ENCODE data around the gene ANKH. TPM values are rescaled to one million over a fixed set of nuclear protein-coding genes. Genes with fewer than 3 reads are reported as not detected.

The ANKH gene
- polyA plus RNA-seq, 1 donor, result 85.6 TPM

DNA sequence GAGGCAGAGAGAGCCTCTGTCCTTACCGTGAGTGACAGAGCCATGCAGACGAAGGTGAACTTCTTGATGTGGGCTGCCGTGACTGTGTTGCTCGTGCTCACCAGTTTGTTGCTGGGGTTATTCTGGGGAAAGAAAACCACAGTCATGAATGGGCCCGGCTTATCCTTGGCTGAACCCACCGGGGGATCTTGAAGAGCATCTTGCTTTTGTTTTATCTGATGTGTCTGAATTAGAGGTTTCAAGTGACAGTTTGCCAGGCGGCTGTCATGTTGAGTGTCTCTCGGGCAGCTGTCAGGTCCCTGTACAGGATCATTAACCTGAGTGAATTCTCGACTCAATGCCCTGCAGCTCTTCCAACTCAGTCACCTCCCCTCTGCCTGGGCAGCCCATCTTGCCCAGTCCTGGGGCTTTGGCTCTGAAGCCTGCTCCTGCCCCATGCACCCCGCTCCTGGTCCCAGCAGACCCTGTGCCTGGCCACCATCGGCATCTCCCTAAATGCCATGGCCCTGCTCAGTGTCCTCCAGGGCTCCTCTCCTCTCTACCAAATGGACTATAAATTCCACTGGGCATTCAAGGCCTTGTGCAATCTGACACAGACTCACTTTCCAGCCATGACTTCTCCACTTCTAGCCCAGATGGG, 129.7 kb downstream of the ANKH start:
- Histone ChIP-seq H3K36me3 (ENCODE audit: control insufficient read depth, insufficient read depth, low read length) (peaks cover 76% of the 10 kb centered on the region), H3K27ac (ENCODE audit: low read length) (no peak overlapping the region), H3K4me3 (ENCODE audit: low read length) (no peak overlapping the region), H3K27me3 (ENCODE audit: control insufficient read depth, insufficient read depth, low read length) (no peaks in the 10 kb centered on the region), H3K9me3 (ENCODE audit: control insufficient read depth, low read depth, low read length) (no peaks in the 10 kb centered on the region), H3K4me1 (ENCODE audit: control insufficient read depth, insufficient read depth, low read length) (no peaks in the 10 kb centered on the region)
- WGBS (ENCODE audit: insufficient coverage, low lambda C conversion rate), result no CpG with 5 or more reads among the region's 11 CpGs
- DNase-seq, result no peak

DNA sequence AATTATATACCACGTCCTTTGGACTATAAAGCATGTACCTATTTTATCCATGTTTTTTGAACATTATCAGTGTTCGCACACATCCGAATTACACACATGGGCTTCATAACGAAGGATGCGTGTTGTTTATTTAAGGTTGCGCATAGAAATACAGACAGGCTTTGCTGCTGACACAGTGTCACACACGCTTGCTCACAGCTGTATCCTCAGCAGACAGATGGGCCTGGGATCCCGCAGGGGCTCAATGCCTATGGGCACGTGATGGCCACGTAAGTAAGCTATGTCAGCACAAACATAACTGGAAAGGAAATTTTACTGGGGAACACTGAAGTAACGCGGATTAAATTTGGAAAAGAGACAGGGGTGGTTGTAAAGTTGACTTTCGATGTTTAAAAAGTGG, 130.4 kb downstream of the ANKH start:
- no peak overlapping the region for H3K4me3 ChIP-seq (ENCODE audit: low read length)
- WGBS (ENCODE audit: insufficient coverage, low lambda C conversion rate), result 100% methylated on average over 4 of the region's 13 CpGs
- no peaks in the 10 kb centered on the region for H3K4me1 ChIP-seq (ENCODE audit: control insufficient read depth, insufficient read depth, low read length)
- DNase-seq, result no peak
- H3K36me3 ChIP-seq (ENCODE audit: control insufficient read depth, insufficient read depth, low read length), result peaks cover 79% of the 10 kb centered on the region
- H3K27me3 ChIP-seq (ENCODE audit: control insufficient read depth, insufficient read depth, low read length), result no peaks in the 10 kb centered on the region
- H3K27ac ChIP-seq (ENCODE audit: low read length), result no peak overlapping the region
- no peaks in the 10 kb centered on the region for H3K9me3 ChIP-seq (ENCODE audit: control insufficient read depth, low read depth, low read length)

DNA sequence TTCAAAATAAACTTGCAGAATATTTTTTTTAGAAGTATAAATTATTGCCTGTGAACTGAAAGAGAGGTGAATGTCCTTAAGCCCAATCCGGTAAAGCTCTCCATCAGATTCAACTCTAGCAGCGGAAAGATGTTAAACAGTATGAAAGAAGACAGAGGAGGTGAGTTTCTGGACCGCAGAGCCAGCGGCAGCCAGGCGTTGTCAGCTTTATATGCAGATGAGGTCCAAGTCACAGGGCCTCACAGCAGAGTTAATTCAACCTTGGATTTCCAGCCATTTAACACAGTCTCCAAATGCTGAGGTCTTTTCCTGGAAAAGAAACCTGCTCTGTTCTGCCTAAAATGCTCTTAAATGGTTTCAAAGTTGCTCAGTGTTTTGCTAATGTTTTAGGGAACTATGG, 131.6 kb downstream of the ANKH start:
- Histone ChIP-seq H3K27ac (ENCODE audit: low read length) (no peak overlapping the region), H3K9me3 (ENCODE audit: control insufficient read depth, low read depth, low read length) (no peaks in the 10 kb centered on the region), H3K4me3 (ENCODE audit: low read length) (no peak overlapping the region), H3K4me1 (ENCODE audit: control insufficient read depth, insufficient read depth, low read length) (no peaks in the 10 kb centered on the region), H3K36me3 (ENCODE audit: control insufficient read depth, insufficient read depth, low read length) (peaks cover 70% of the 10 kb centered on the region), H3K27me3 (ENCODE audit: control insufficient read depth, insufficient read depth, low read length) (no peaks in the 10 kb centered on the region)
- WGBS (ENCODE audit: insufficient coverage, low lambda C conversion rate), result no CpG with 5 or more reads among the region's 5 CpGs
- no peak for DNase-seq

DNA sequence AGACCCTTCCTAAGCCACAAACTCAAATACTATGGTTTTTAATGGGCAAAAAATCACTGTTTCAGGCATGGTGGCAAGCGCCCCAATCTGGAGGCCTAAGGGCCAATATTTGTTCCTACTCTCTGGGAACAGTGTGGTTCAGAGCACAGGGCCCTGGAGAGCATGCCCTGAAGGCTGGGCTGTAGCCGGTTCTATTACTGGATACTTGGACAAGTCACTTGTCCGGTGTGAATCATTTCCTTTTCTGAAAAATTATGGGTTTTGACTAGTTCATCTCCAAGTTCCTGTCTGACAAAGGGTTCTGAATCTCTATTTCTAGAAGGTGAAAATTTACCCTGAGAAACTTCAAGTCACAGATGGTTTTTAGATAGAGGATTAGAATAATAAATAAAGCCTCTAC, 132.0 kb downstream of the ANKH start:
- H3K9me3 ChIP-seq (ENCODE audit: control insufficient read depth, low read depth, low read length), result no peaks in the 10 kb centered on the region
- peaks cover 68% of the 10 kb centered on the region for H3K36me3 ChIP-seq (ENCODE audit: control insufficient read depth, insufficient read depth, low read length)
- no peaks in the 10 kb centered on the region for H3K4me1 ChIP-seq (ENCODE audit: control insufficient read depth, insufficient read depth, low read length)
- no peak overlapping the region for H3K4me3 ChIP-seq (ENCODE audit: low read length)
- no peak for DNase-seq
- WGBS (ENCODE audit: insufficient coverage, low lambda C conversion rate), result 100% methylated on average over 2 of the region's 3 CpGs
- H3K27me3 ChIP-seq (ENCODE audit: control insufficient read depth, insufficient read depth, low read length), result no peaks in the 10 kb centered on the region
- no peak overlapping the region for H3K27ac ChIP-seq (ENCODE audit: low read length)

DNA sequence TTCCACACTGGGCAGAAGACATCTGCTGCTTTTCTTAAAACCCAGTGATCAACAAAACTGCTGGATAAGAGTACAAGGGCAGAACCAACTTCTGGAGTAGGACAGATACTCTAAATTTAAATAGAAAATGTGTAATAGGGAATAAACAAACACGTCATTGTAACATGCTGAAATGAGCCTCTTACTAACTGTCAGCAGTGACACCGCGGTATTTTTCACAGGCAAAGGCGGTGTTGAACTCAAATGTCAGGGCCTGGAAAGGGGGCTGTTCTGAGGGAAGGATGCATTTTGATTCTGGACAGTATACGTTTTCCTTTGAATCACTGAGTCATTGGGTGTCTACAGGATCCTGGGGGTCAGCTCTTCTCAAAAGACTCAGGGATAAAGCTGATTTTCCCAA, 133.5 kb downstream of the ANKH start:
- Histone ChIP-seq H3K27me3 (ENCODE audit: control insufficient read depth, insufficient read depth, low read length) (no peaks in the 10 kb centered on the region), H3K27ac (ENCODE audit: low read length) (no peak overlapping the region), H3K4me1 (ENCODE audit: control insufficient read depth, insufficient read depth, low read length) (no peaks in the 10 kb centered on the region), H3K36me3 (ENCODE audit: control insufficient read depth, insufficient read depth, low read length) (peaks cover 61% of the 10 kb centered on the region), H3K4me3 (ENCODE audit: low read length) (no peak overlapping the region), H3K9me3 (ENCODE audit: control insufficient read depth, low read depth, low read length) (no peaks in the 10 kb centered on the region)
- 90% methylated on average over 2 of the region's 5 CpGs for WGBS (ENCODE audit: insufficient coverage, low lambda C conversion rate)
- no peak for DNase-seq

DNA sequence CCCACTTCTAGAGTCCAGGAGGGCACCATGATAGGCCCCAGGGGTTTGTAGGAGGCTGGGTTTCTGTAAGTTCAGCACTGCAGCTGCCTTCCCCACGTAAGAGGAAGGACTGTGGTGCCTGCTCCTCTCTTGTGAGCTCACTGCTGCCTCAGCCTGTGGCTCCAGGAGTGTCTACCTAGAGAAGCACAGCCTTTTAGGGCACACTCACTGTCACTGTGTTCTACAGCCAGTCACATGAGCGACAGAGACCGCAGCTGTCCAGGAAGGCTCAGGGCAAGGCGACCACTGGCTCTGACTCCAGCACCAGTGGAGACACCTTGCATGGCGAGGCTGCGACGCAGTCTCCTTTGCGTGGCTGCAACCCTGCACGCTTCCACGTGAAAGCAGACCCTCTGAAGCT, 134.3 kb downstream of the ANKH start:
- no CpG with 5 or more reads among the region's 10 CpGs for WGBS (ENCODE audit: insufficient coverage, low lambda C conversion rate)
- Histone ChIP-seq H3K27me3 (ENCODE audit: control insufficient read depth, insufficient read depth, low read length) (no peaks in the 10 kb centered on the region), H3K36me3 (ENCODE audit: control insufficient read depth, insufficient read depth, low read length) (peaks cover 61% of the 10 kb centered on the region), H3K4me1 (ENCODE audit: control insufficient read depth, insufficient read depth, low read length) (no peaks in the 10 kb centered on the region), H3K9me3 (ENCODE audit: control insufficient read depth, low read depth, low read length) (no peaks in the 10 kb centered on the region), H3K4me3 (ENCODE audit: low read length) (no peak overlapping the region), H3K27ac (ENCODE audit: low read length) (no peak overlapping the region)
- DNase-seq, result no peak

DNA sequence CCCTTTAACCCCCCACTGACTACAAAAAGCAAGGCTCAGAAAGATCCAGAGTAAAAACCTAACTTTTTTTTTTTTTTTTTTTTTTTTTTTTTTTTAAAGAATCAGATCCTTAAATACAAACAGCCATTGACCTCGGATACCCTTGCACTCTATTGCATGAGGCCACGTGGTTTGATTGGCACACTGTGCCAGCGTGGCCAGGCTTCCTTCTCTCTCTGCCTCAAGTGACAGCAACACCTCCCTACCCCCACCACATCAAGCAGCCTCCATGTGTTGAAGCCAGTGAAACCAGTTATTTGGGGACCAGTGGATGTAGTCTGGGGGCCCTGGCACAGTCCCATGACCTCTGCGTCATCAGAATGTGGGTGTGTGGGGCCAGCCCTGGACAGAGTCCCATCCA, 135.6 kb downstream of the ANKH start:
- no peak overlapping the region for H3K4me3 ChIP-seq (ENCODE audit: low read length)
- WGBS (ENCODE audit: insufficient coverage, low lambda C conversion rate), result no CpG with 5 or more reads among the region's 4 CpGs
- peaks cover 59% of the 10 kb centered on the region for H3K36me3 ChIP-seq (ENCODE audit: control insufficient read depth, insufficient read depth, low read length)
- DNase-seq, result no peak
- H3K9me3 ChIP-seq (ENCODE audit: control insufficient read depth, low read depth, low read length), result no peaks in the 10 kb centered on the region
- no peaks in the 10 kb centered on the region for H3K27me3 ChIP-seq (ENCODE audit: control insufficient read depth, insufficient read depth, low read length)
- no peak overlapping the region for H3K27ac ChIP-seq (ENCODE audit: low read length)
- no peaks in the 10 kb centered on the region for H3K4me1 ChIP-seq (ENCODE audit: control insufficient read depth, insufficient read depth, low read length)

DNA sequence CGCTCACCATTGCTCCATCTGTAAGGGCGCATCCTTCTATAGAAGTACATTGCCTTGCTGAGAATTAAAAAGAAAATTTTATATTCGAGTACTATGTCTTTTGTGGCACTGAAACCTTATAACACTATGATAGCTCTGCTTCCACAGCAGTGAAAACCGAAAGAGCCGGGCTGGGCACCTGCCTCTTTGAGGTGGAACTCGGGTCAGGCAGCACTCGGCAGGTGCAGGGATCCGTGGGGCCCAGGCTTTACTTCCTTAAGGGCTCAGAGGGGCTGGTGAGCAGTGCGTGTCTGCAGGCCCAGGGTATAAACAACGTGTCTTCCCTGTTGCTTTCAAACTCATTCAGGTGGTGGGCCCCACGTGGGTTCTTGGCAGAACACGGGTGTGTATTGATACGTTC, 137.2 kb downstream of the ANKH start:
- Histone ChIP-seq H3K27me3 (ENCODE audit: control insufficient read depth, insufficient read depth, low read length) (no peaks in the 10 kb centered on the region), H3K4me3 (ENCODE audit: low read length) (no peak overlapping the region), H3K9me3 (ENCODE audit: control insufficient read depth, low read depth, low read length) (no peaks in the 10 kb centered on the region), H3K4me1 (ENCODE audit: control insufficient read depth, insufficient read depth, low read length) (no peaks in the 10 kb centered on the region), H3K36me3 (ENCODE audit: control insufficient read depth, insufficient read depth, low read length) (peaks cover 63% of the 10 kb centered on the region), H3K27ac (ENCODE audit: low read length) (no peak overlapping the region)
- no peak for DNase-seq
- WGBS (ENCODE audit: insufficient coverage, low lambda C conversion rate), result 72% methylated on average over 2 of the region's 13 CpGs

DNA sequence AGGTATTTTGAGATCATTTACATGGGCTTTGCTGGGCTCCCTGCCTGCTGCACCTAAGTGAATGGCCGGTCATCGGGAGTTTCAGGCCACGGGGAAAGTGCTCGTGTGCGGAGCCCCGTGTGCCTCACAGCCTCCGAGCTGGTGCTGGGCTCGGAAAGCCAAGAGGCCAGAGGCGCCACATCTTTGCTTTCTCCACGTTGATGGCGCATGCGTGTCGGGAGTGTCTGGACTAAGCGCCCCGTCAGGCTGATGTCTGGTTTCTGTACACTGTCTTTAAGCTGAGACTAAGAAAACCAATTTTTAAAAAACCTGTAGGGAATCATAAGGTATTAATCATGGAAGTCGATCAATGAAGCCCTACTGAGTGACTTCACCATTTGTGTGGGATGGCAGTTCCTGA, 137.9 kb downstream of the ANKH start:
- 80% methylated on average over 1 of the region's 16 CpGs for WGBS (ENCODE audit: insufficient coverage, low lambda C conversion rate)
- no peak overlapping the region for H3K27ac ChIP-seq (ENCODE audit: low read length)
- H3K36me3 ChIP-seq (ENCODE audit: control insufficient read depth, insufficient read depth, low read length), result peaks cover 61% of the 10 kb centered on the region
- peaks cover 4% of the 10 kb centered on the region for H3K4me1 ChIP-seq (ENCODE audit: control insufficient read depth, insufficient read depth, low read length)
- no peaks in the 10 kb centered on the region for H3K9me3 ChIP-seq (ENCODE audit: control insufficient read depth, low read depth, low read length)
- DNase-seq, result no peak
- no peaks in the 10 kb centered on the region for H3K27me3 ChIP-seq (ENCODE audit: control insufficient read depth, insufficient read depth, low read length)
- no peak overlapping the region for H3K4me3 ChIP-seq (ENCODE audit: low read length)

DNA sequence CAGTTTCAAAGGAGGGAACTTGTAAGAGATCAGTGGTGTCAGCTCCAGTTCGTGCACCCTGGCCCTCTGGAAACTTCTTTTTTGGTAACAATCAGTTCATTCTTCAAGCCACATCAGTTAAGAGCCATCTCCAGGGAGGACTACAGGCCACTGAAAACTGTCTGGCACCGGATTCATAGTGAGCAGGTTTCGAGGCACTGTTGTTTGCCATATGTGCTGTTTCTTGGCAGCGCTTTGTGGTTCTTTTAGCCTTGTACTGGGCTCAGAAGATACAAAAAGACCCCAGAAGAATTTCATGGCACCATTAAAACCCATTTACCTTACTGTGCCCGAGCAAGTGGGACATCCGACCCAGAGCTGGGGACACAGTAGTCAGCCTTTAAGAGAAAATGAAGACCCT, 138.6 kb downstream of the ANKH start:
- peaks cover 55% of the 10 kb centered on the region for H3K36me3 ChIP-seq (ENCODE audit: control insufficient read depth, insufficient read depth, low read length)
- H3K4me1 ChIP-seq (ENCODE audit: control insufficient read depth, insufficient read depth, low read length), result peaks cover 9% of the 10 kb centered on the region
- DNase-seq, result no peak
- no peak overlapping the region for H3K27ac ChIP-seq (ENCODE audit: low read length)
- no peaks in the 10 kb centered on the region for H3K27me3 ChIP-seq (ENCODE audit: control insufficient read depth, insufficient read depth, low read length)
- no peaks in the 10 kb centered on the region for H3K9me3 ChIP-seq (ENCODE audit: control insufficient read depth, low read depth, low read length)
- no peak overlapping the region for H3K4me3 ChIP-seq (ENCODE audit: low read length)
- WGBS (ENCODE audit: insufficient coverage, low lambda C conversion rate), result no CpG with 5 or more reads among the region's 6 CpGs

DNA sequence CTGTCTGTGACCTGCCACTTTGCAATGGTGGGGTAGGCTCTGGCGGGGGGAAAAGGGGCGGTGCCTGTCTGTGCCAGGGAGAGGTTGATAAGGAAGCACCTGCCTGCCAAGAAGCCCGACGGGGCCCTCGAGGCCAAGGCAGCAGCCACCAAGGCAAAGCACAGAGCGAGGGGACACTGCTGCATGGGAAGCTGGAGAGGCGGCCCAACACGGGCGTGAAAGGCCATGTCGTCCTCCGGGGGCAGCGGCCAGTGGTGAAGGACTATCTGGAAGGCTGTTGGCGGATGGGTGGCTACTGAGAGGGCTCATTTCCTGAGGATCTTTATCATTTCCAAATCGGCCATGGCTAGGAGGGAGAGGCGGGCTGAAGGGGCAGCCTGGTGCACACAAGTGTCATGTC, 140.7 kb downstream of the ANKH start:
- peaks cover 50% of the 10 kb centered on the region for H3K36me3 ChIP-seq (ENCODE audit: control insufficient read depth, insufficient read depth, low read length)

More for the DNA sequence above, 140.7 kb downstream of the ANKH start:
- H3K4me3 ChIP-seq (ENCODE audit: low read length), result no peak overlapping the region
- H3K27ac ChIP-seq (ENCODE audit: low read length), result no peak overlapping the region
- WGBS (ENCODE audit: insufficient coverage, low lambda C conversion rate), result no CpG with 5 or more reads among the region's 15 CpGs
- peaks cover 14% of the 10 kb centered on the region for H3K4me1 ChIP-seq (ENCODE audit: control insufficient read depth, insufficient read depth, low read length)
- no peaks in the 10 kb centered on the region for H3K27me3 ChIP-seq (ENCODE audit: control insufficient read depth, insufficient read depth, low read length)
- H3K9me3 ChIP-seq (ENCODE audit: control insufficient read depth, low read depth, low read length), result no peaks in the 10 kb centered on the region
- DNase-seq, result no peak
